ENCODE measurements around the gene FLVCR2. TPM values are rescaled to one million over a fixed set of nuclear protein-coding genes. Genes with fewer than 3 reads are reported as not detected.

Gene FLVCR2
- total RNA-seq, 1 donor from 2014 or later = 11.7 TPM

- intact Hi-C loops (cut with micrococcal nuclease) = loop anchor here (5.0 kb wide), 1 partner anchor 131 kb away; the partner anchor contains the start of gene BATF
- ATAC-seq (ENCODE audit: low read depth) (no peak), DNase-seq (no peak)
- TF ChIP-seq CTCF (IDR thresholded peaks at IDR 0.05) = no peak
- no peak overlapping the region for H3K27ac Mint-ChIP-seq
- POLR2A ChIA-PET = interaction anchor here (1.3 to 1.8 kb wide), 2 partner anchors 75 to 82 kb away, joined by 3 to 12 read pairs; partner anchors contain the start of gene FLVCR2
- H3K36me3 Mint-ChIP-seq (ENCODE audit: low read depth) = peaks cover 83% of the 10 kb centered on the region
- peaks cover 1% of the 10 kb centered on the region for H3K4me1 Mint-ChIP-seq
- no peaks in the 10 kb centered on the region for H3K27me3 Mint-ChIP-seq
- H3K9me3 Mint-ChIP-seq = no peaks in the 10 kb centered on the region
- H3K4me3 Mint-ChIP-seq = no peak overlapping the region
- CTCF ChIA-PET = interaction anchor here (0.6 to 13.4 kb wide), 19 partner anchors 8 to 1526 kb away, joined by 3 to 264 read pairs (median 5); partner anchors contain the start of genes BATF and FLVCR2
These were observed 75.1 kb downstream of the FLVCR2 start for GRCh38 chr14:75653563-75653962.

GRCh38 chr14:75654127-75654732 is 75.8 kb downstream of the FLVCR2 start:
- H3K4me3 Mint-ChIP-seq = no peak overlapping the region

GRCh38 chr14:75655235-75655634 is 76.8 kb downstream of the FLVCR2 start:
- intact Hi-C loops (cut with micrococcal nuclease) = loop anchor here (2.0 kb wide), 1 partner anchor 522 kb away; no protein-coding TSS in a partner anchor
- no peak for TF ChIP-seq CTCF (IDR thresholded peaks at IDR 0.05)
- H3K4me1 Mint-ChIP-seq = peaks cover 8% of the 10 kb centered on the region
- no peaks in the 10 kb centered on the region for H3K9me3 Mint-ChIP-seq
- ChIA-PET CTCF (interaction anchor here (1.0 to 13.4 kb wide), 14 partner anchors 9 to 523 kb away, joined by 3 to 264 read pairs (median 6); partner anchors contain the start of genes BATF and FLVCR2), POLR2A (interaction anchor here (0.9 kb wide), 1 partner anchor 162 kb away, joined by 4 read pairs; no protein-coding TSS in a partner anchor)
- no peaks in the 10 kb centered on the region for H3K27me3 Mint-ChIP-seq
- no peak overlapping the region for H3K4me3 Mint-ChIP-seq
- ATAC-seq (ENCODE audit: low read depth) (no peak), DNase-seq (no peak)
- peaks cover 69% of the 10 kb centered on the region for H3K36me3 Mint-ChIP-seq (ENCODE audit: low read depth)
- no peak overlapping the region for H3K27ac Mint-ChIP-seq

More at GRCh38 chr14:75654127-75654732, 75.8 kb downstream of the FLVCR2 start:
- no peaks in the 10 kb centered on the region for H3K27me3 Mint-ChIP-seq
- peak; percentile 87 for TF ChIP-seq CTCF (IDR thresholded peaks at IDR 0.05)
- DNase-seq (peak; percentile 72), ATAC-seq (ENCODE audit: low read depth) (peak; percentile 96)
- no peaks in the 10 kb centered on the region for H3K9me3 Mint-ChIP-seq
- H3K36me3 Mint-ChIP-seq (ENCODE audit: low read depth) = peaks cover 79% of the 10 kb centered on the region
- H3K27ac Mint-ChIP-seq = no peak overlapping the region
- intact Hi-C loops (cut with micrococcal nuclease) = loop anchor here (1.0 to 5.0 kb wide), 6 partner anchors 77 to 527 kb away; partner anchors contain the start of genes BATF and NEK9
- POLR2A ChIA-PET = interaction anchor here (0.8 to 1.8 kb wide), 4 partner anchors 76 to 161 kb away, joined by 3 to 12 read pairs (median 4); partner anchors contain the start of gene FLVCR2
- peaks cover 1% of the 10 kb centered on the region for H3K4me1 Mint-ChIP-seq
- CTCF ChIA-PET = interaction anchor here (0.6 to 13.4 kb wide), 22 partner anchors 8 to 1526 kb away, joined by 3 to 264 read pairs (median 5); partner anchors contain the start of genes BATF and FLVCR2

GRCh38 chr14:75657331-75657730 is 78.9 kb downstream of the FLVCR2 start:
- Mint-ChIP-seq H3K27me3 (no peaks in the 10 kb centered on the region), H3K36me3 (ENCODE audit: low read depth) (peaks cover 59% of the 10 kb centered on the region), H3K4me3 (no peak overlapping the region), H3K9me3 (no peaks in the 10 kb centered on the region), H3K4me1 (peaks cover 23% of the 10 kb centered on the region), H3K27ac (peak overlapping the region; percentile 43)
- TF ChIP-seq CTCF (IDR thresholded peaks at IDR 0.05) = no peak
- ATAC-seq (ENCODE audit: low read depth) (no peak), DNase-seq (no peak)
- ChIA-PET CTCF (interaction anchor here (1.0 to 13.4 kb wide), 2 partner anchors 82 to 322 kb away, joined by 3 to 264 read pairs; partner anchors contain the start of gene FLVCR2), POLR2A (interaction anchor here (0.7 kb wide), 1 partner anchor 42 kb away, joined by 6 read pairs; no protein-coding TSS in a partner anchor)
- intact Hi-C loops (cut with micrococcal nuclease) = no loop called here

- H3K27me3 Mint-ChIP-seq = no peaks in the 10 kb centered on the region
- H3K36me3 Mint-ChIP-seq (ENCODE audit: low read depth) = peaks cover 48% of the 10 kb centered on the region
- ATAC-seq (ENCODE audit: low read depth) (no peak), DNase-seq (no peak)
- CTCF ChIA-PET = interaction anchor here (13.4 kb wide), 1 partner anchor 83 kb away, joined by 264 read pairs; the partner anchor contains the start of gene FLVCR2
- POLR2A ChIA-PET = no interaction called here
- intact Hi-C loops (cut with micrococcal nuclease) = no loop called here
- H3K27ac Mint-ChIP-seq = no peak overlapping the region
- no peaks in the 10 kb centered on the region for H3K9me3 Mint-ChIP-seq
- TF ChIP-seq CTCF (IDR thresholded peaks at IDR 0.05) = no peak
- peaks cover 25% of the 10 kb centered on the region for H3K4me1 Mint-ChIP-seq
- H3K4me3 Mint-ChIP-seq = peak overlapping the region; percentile 24
These were observed 80.5 kb downstream of the FLVCR2 start for GRCh38 chr14:75658957-75659356.
